ENCODE measurements around the gene UTRN.

UTRN gene

GRCh38 chr6:144284783-144285547 lies at the start of gene UTRN:
TSS of gene UTRN (plus strand) at chr6:144285335. CDS start at chr6:144291829, 6,494 bp downstream.
- DNase-seq, result peak; percentile 48

- no peak for DNase-seq
Observed at GRCh38 chr6:144244688-144245087, 40.4 kb upstream of the UTRN start.

- DNase-seq, result no peak
Observed at GRCh38 chr6:144246988-144247387, 38.1 kb upstream of the UTRN start.

- DNase-seq, result no peak
Observed at GRCh38 chr6:144248003-144248402, 37.1 kb upstream of the UTRN start.

- no peak for DNase-seq
Observed at GRCh38 chr6:144248476-144249301, 36.4 kb upstream of the UTRN start.

- DNase-seq, result no peak
Observed at GRCh38 chr6:144250276-144250675, 34.9 kb upstream of the UTRN start.

GRCh38 chr6:144252259-144252658 lies 32.9 kb upstream of the UTRN start:
- no peak for DNase-seq

GRCh38 chr6:144259986-144260385 lies 25.1 kb upstream of the UTRN start:
- no peak for DNase-seq

- DNase-seq, result no peak
Observed at GRCh38 chr6:144262470-144263369, 22.4 kb upstream of the UTRN start.

- DNase-seq, result no peak
Observed at GRCh38 chr6:144263786-144264185, 21.3 kb upstream of the UTRN start.

GRCh38 chr6:144264270-144265060 lies 20.7 kb upstream of the UTRN start:
- no peak for DNase-seq

- DNase-seq, result no peak
Observed at GRCh38 chr6:144265061-144265357, 20.1 kb upstream of the UTRN start.

- DNase-seq, result no peak
Observed at GRCh38 chr6:144265390-144265789, 19.7 kb upstream of the UTRN start.

- no peak for DNase-seq
Observed at GRCh38 chr6:144266091-144266649, 19.0 kb upstream of the UTRN start.

- DNase-seq, result no peak
Observed at GRCh38 chr6:144268794-144269349, 16.3 kb upstream of the UTRN start.

GRCh38 chr6:144277174-144277573 lies 8.0 kb upstream of the UTRN start:
- DNase-seq, result no peak

- no peak for DNase-seq
Observed at GRCh38 chr6:144277605-144278227, 7.4 kb upstream of the UTRN start.

- no peak for DNase-seq
Observed at GRCh38 chr6:144278659-144279314, 6.3 kb upstream of the UTRN start.

- no peak for DNase-seq
Observed at GRCh38 chr6:144279484-144280150, 5.5 kb upstream of the UTRN start.
